Fibroblast of skin of abdomen (primary cell): Measurements from ENCODE around the gene CACNA2D1.
"Not testable (repeated sequence)": the region's sequence is repeated elsewhere in the genome, so short reads cannot be mapped to it uniquely, and the experiment has no call there.

Experiments
- DNase-seq: peaks from one replicate; pipeline ENCODE4 v3.0.0-alpha.2; 2013

CACNA2D1 gene

GRCh38 chr7:82164410-82164809 is 279.2 kb downstream of the CACNA2D1 start:
- no peak for DNase-seq

GRCh38 chr7:82163586-82163985 is 280.0 kb downstream of the CACNA2D1 start:
- DNase-seq, result no peak

GRCh38 chr7:82162289-82162688 is 281.3 kb downstream of the CACNA2D1 start:
- DNase-seq, result no peak

GRCh38 chr7:82158327-82158726 is 285.2 kb downstream of the CACNA2D1 start:
- DNase-seq, result no peak

GRCh38 chr7:82156893-82157292 is 286.7 kb downstream of the CACNA2D1 start:
- peak; percentile 13 for DNase-seq

GRCh38 chr7:82156168-82156567 is 287.4 kb downstream of the CACNA2D1 start:
- DNase-seq, result no peak

GRCh38 chr7:82154728-82155127 is 288.8 kb downstream of the CACNA2D1 start:
- DNase-seq, result no peak

- DNase-seq, result no peak
Measured at GRCh38 chr7:82153776-82154175, 289.8 kb downstream of the CACNA2D1 start.

GRCh38 chr7:82152858-82153257 is 290.7 kb downstream of the CACNA2D1 start:
- DNase-seq, result no peak

- no peak for DNase-seq
Measured at GRCh38 chr7:82146491-82146890, 297.1 kb downstream of the CACNA2D1 start.

- DNase-seq, result no peak
Measured at GRCh38 chr7:82142263-82142864, 301.2 kb downstream of the CACNA2D1 start.

- DNase-seq, result peak; percentile 22
Measured at GRCh38 chr7:82141427-82141826, 302.1 kb downstream of the CACNA2D1 start.

- not testable (repeated sequence) for DNase-seq
Measured at GRCh38 chr7:82140608-82141007, 303.0 kb downstream of the CACNA2D1 start.

GRCh38 chr7:82131215-82131614 is 312.4 kb downstream of the CACNA2D1 start:
- no peak for DNase-seq

GRCh38 chr7:82129091-82129490 is 314.5 kb downstream of the CACNA2D1 start:
- DNase-seq, result no peak

- no peak for DNase-seq
Measured at GRCh38 chr7:82128546-82128945, 315.0 kb downstream of the CACNA2D1 start.

GRCh38 chr7:82126576-82126975 is 317.0 kb downstream of the CACNA2D1 start:
- DNase-seq, result peak; percentile 14

GRCh38 chr7:82124445-82124844 is 319.1 kb downstream of the CACNA2D1 start:
- DNase-seq, result no peak

GRCh38 chr7:82122275-82122674 is 321.3 kb downstream of the CACNA2D1 start:
- DNase-seq, result no peak

- no peak for DNase-seq
Measured at GRCh38 chr7:82114237-82114636, 329.3 kb downstream of the CACNA2D1 start.

GRCh38 chr7:82110146-82110840 is 333.3 kb downstream of the CACNA2D1 start:
- DNase-seq, result no peak

GRCh38 chr7:82109288-82109687 is 334.3 kb downstream of the CACNA2D1 start:
- DNase-seq, result peak; percentile 29

- no peak for DNase-seq
Measured at GRCh38 chr7:82106201-82106600, 337.4 kb downstream of the CACNA2D1 start.

- DNase-seq, result peak; percentile 73
Measured at GRCh38 chr7:82105463-82105862, 338.1 kb downstream of the CACNA2D1 start.
